NB4 (cell line): Measurements from ENCODE around the gene PCDH11Y.
"Not testable (repeated sequence)": the region's sequence is repeated elsewhere in the genome, so short reads cannot be mapped to it uniquely, and the experiment has no call there.

Experiments
- DNase-seq: peaks from one replicate; pipeline ENCODE4 v3.0.0; 2010; ENCODE audit warnings: low read depth
- H3K4me3 ChIP-seq: one replicate; pipeline ENCODE4 v1.5.1; 2011; ENCODE audit warnings: mild to moderate bottlenecking, low read depth, low read length, moderate library complexity

The PCDH11Y gene

GRCh38 chrY:5000057-5000456 is at the start of gene PCDH11Y:
PCDH11Y (plus strand) TSS chrY:5000296; CDS start chrY:5057100, 56,804 bp downstream.
- not testable (repeated sequence) for DNase-seq, H3K4me3 ChIP-seq

- not testable (repeated sequence) for H3K4me3 ChIP-seq, DNase-seq
These were observed 32.2 kb upstream of the PCDH11Y start for GRCh38 chrY:4967894-4968293.

DNA sequence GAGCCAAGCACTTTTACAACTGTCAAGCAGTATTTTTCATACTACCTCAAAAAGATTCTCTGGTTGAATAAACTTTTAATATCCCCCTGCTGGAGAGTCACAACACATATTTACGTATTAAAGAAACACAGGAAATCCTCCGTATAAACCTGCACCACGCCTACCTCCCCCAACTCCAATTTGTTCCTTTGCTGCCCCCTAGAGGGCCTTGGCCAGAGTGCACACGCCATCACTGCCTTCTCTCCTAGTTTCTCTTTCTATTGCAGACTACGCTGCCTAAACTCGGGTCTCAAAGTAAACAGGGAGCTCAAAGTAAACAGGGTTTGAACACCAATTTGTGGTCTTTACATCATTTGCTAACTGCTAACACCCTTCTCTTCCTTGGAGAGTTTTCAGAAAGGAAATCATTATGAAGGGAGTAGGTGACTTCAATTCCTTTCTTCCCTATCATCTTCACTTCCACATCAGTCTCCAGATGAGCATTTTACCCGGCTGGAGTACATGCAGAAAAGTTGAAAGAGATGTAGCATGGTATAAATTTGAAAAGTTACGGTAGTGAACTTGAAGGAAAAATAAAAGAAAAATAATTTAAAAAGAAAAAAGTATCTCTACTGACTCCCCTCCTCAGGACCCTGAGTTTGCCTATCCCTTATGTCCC is 8.2 kb upstream of the PCDH11Y start:
- H3K4me3 ChIP-seq, DNase-seq: not testable (repeated sequence)

DNA sequence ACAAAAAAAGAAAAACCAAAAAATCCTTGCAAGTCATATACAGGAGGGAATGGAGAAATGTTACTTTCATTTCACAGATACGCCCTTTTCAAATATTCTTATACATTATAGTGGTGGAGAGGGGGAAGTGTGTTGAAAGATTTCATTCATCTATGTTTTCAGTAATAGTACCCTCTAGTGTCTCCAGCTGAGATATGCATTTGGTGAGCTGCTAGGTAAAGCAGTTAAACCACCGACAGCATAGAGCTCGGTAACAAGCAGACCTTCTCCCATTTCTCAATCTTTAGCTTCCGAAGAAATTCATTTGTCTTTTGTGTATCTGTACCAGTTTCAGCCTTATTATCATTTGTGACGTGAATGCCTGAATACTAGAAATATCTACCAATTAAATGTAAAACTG is 5.2 kb upstream of the PCDH11Y start:
- not testable (repeated sequence) for H3K4me3 ChIP-seq, DNase-seq

GRCh38 chrY:5002476-5003184 is 2.5 kb downstream of the PCDH11Y start:
- H3K4me3 ChIP-seq, DNase-seq: not testable (repeated sequence)

DNA sequence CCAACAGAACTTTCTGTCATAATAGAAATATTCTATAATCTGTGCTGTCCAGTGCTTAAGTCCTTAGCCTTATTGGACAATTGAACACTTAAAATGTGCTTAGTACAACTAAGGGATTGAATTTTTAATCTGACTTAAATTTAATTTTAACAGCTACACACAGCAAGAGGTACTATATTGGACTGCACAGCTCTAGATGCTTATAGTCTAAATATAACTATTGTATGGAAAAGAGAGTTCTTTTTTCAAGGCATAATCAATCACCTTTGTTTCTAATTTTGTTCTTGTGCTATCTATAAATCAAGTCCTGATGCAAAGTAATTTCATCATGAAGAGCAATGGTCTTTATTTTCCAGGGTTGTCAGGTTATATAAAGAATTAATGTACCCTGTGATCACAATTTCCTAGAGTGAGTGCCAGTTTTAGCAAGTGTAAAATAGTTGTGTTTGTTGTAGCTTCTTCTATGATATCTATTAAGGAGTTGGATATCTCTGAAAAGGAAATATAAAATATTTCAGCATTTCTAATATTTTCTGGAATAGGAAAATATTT is 39.0 kb downstream of the PCDH11Y start:
- not testable (repeated sequence) for H3K4me3 ChIP-seq, DNase-seq

DNA sequence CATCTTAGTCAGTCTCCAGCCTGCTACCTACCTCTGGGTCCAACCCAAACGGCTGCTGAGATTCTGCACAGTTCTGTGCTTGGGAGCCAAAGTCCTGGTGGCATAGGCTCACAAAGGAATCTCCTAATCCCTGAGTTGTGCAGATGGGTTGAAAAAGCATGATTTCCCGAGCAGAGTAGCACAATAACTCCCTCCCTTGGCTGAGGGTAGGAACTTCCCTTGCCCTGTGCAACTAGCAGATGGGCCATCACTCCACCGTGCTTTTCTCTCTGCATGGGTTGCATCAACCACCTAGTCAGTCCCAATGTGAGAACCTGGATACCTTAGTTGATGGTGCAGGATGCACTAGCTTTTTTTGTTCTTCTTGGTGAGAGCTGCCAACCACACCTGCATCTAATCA is 82.9 kb downstream of the PCDH11Y start:
- not testable (repeated sequence) for H3K4me3 ChIP-seq

DNA sequence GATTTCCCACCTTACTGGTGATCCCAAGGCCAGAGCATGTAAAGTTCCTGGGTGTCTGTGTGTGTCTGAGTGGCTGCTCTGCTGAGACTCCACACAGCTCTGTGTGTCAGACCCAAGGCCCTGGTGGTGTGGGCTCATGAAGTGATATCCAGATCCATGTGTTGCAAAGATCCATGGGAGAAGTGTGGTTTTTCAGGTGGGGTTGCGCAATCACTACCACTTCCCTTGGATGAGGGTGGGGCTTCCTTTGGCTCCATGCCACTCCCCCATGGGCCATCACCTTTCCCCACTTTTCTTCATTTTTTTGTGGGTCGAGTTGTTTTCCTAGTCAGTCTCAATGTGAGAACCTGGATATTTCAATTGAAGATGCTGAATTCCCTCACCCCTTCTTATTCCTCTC is 182.9 kb downstream of the PCDH11Y start:
- not testable (repeated sequence) for H3K4me3 ChIP-seq, DNase-seq

More for the DNA sequence above, 82.9 kb downstream of the PCDH11Y start:
- DNase-seq: not testable (repeated sequence)

DNA sequence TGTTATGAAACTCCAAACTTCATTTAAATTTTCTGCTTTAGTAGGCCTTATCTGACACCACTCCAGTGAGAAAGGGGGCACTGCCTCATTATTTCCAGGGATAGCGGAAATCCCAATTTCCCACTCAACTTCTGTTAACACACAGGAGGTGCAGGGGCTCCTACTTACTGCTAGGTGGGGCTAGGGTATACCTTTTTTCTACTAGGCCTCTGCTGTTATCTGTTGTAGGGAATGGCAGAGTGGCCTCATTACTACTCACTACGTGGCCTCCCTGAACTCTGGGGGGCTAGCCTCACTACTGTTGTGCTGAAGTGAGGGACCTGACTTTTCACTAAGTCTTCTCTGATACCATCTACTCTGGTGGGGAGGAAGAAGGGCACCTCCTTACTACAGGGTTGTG is 215.0 kb downstream of the PCDH11Y start:
- H3K4me3 ChIP-seq, DNase-seq: not testable (repeated sequence)

- not testable (repeated sequence) for H3K4me3 ChIP-seq, DNase-seq
These were observed 324.8 kb downstream of the PCDH11Y start for GRCh38 chrY:5324931-5325330.

DNA sequence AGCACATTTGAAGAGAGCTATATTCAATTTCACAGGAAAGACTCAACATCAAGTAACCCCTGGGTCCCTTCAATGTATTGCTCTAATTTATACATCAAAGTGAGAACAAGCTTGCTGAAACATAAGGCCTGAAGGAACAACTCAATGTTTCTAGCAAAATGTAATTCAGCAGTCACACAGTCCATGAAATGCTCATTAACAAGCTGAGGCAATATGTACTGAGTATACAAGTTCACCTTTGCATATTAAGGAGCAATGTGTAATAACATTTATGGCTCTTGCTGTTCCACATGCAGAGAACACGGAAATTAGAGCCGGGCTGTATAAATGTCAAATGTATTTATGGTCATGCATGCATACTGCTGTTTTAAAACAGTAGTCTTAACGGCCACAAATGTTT is 342.1 kb downstream of the PCDH11Y start:
- not testable (repeated sequence) for H3K4me3 ChIP-seq, DNase-seq

GRCh38 chrY:5543705-5544104 is 543.6 kb downstream of the PCDH11Y start:
- DNase-seq, H3K4me3 ChIP-seq: not testable (repeated sequence)

- not testable (repeated sequence) for DNase-seq, H3K4me3 ChIP-seq
These were observed 638.5 kb downstream of the PCDH11Y start for GRCh38 chrY:5638589-5638988.

GRCh38 chrY:5679265-5679664 is 679.2 kb downstream of the PCDH11Y start:
- DNase-seq, H3K4me3 ChIP-seq: not testable (repeated sequence)

DNA sequence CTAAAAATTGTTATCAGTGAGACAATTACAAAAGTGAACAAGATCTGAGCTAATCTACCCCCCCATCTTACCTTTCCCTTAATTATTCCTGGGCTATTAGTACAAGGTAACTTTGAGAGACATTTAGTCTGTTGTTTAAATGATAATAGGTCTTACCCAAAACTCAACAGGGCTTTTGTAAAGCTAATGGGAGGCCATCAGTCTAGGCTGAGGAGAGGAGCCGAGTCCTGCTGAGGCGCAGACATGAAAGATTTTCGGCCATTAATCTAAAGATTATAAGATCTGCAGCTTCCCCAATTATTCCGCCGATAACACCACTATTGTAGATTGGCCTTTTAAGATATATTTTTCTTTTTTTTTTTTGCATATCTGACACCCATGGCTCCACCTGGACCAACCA is 708.6 kb downstream of the PCDH11Y start:
- not testable (repeated sequence) for DNase-seq

DNA sequence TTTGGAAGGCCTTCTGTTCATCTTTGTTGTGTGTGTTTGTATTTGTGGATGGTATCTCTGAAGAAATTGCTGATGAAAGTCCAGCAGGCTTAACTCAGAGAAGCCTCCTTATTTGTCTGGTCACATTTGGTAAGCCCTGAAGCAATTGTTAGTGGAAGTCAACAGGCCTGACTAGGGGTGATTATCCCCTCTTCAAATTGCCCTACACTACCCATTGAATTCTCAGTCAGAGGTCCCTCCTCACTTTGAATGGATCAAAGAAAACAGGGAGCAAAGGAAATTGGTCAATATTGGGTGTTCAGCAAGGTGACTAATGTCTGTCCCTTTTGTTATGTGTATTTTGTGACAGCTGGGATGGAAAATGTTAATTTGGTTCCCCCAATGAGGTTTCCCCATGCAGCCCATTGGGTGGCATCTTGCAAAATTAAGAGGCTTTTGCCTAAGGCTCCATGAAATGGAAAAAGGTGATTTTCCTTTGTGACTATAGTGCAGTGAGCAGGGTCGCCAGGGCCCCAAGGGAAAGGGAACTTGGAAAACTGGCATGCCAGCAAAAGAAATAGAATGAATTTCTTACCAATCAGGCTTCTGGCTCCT is 709.8 kb downstream of the PCDH11Y start:
- H3K4me3 ChIP-seq, DNase-seq: not testable (repeated sequence)

More for the DNA sequence above, 708.6 kb downstream of the PCDH11Y start:
- not testable (repeated sequence) for H3K4me3 ChIP-seq

DNA sequence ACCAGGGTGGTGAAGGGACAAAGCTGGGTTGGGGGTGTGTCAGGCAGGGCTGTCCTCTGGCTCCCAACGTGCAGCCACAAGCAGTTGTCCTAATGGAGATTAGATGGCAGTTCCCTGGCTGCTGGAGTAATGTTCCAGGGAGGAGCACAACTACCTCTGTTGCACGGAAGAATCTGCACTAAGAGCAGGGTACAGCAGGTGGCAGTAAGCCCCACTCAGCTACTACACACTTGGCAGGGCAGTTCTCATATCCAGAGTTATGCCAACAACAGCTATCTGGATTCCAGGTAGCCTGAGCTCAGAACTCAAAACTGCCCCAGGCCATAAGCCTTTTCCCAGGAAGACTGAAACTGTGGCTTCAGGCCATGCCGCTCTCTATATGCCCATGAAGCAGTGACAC is 761.3 kb downstream of the PCDH11Y start:
- DNase-seq, H3K4me3 ChIP-seq: not testable (repeated sequence)

DNA sequence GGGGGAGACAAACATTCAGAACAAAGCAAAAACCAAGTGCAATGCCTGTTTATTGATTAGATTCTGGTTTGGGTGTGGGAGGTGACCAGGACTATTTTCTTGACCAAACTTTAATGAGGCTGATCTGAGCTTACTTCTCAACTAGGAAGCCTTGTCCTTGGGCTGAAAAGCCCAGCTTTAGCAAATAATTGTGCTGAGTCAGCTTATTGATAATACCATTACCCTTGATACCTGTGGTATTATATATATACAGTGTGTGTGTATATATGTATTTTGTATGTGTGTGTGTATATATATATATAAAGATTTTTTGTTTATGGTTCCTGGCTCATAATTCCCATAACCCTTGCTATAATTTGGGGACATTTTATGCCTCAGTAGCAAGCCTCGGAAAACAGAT is 776.4 kb downstream of the PCDH11Y start:
- H3K4me3 ChIP-seq, DNase-seq: not testable (repeated sequence)
